NCI-H1092 (cell line): ENCODE data around the gene NDUFAF4.
"Not testable (repeated sequence)": the region's sequence is repeated elsewhere in the genome, so short reads cannot be mapped to it uniquely, and the experiment has no call there.

ENCODE experiments used
- DNase-seq: peaks from one replicate; lab custom pipeline; 2025; lab: John Stamatoyannopoulos, UW

NDUFAF4 gene

GRCh38 chr6:96899019-96899418, 1.3 kb upstream of the NDUFAF4 start:
- DNase-seq: peak; percentile 8

GRCh38 chr6:96898241-96898851, 655 bp upstream of the NDUFAF4 start:
- DNase-seq: no peak

GRCh38 chr6:96889146-96889545, 8.5 kb downstream of the NDUFAF4 start:
- no peak for DNase-seq

GRCh38 chr6:96888745-96889144, 8.9 kb downstream of the NDUFAF4 start:
- DNase-seq: no peak

GRCh38 chr6:96886519-96886918, 11.2 kb downstream of the NDUFAF4 start:
- DNase-seq: no peak

- not testable (repeated sequence) for DNase-seq
These were observed 12.5 kb downstream of the NDUFAF4 start for GRCh38 chr6:96885187-96885631.

- no peak for DNase-seq
These were observed 19.5 kb downstream of the NDUFAF4 start for GRCh38 chr6:96878143-96878542.

GRCh38 chr6:96876886-96877545, 20.7 kb downstream of the NDUFAF4 start:
- DNase-seq: no peak

GRCh38 chr6:96872976-96873375, 24.7 kb downstream of the NDUFAF4 start:
- no peak for DNase-seq

- DNase-seq: no peak
These were observed 32.7 kb downstream of the NDUFAF4 start for GRCh38 chr6:96865055-96865405.

GRCh38 chr6:96864216-96865054, 33.3 kb downstream of the NDUFAF4 start:
- DNase-seq: no peak

GRCh38 chr6:96862560-96862959, 35.1 kb downstream of the NDUFAF4 start:
- no peak for DNase-seq

- DNase-seq: no peak
These were observed 36.1 kb downstream of the NDUFAF4 start for GRCh38 chr6:96861588-96861987.

- no peak for DNase-seq
These were observed 40.8 kb downstream of the NDUFAF4 start for GRCh38 chr6:96856856-96857255.

GRCh38 chr6:96853083-96853482, 44.6 kb downstream of the NDUFAF4 start:
- no peak for DNase-seq

GRCh38 chr6:96852605-96853004, 45.1 kb downstream of the NDUFAF4 start:
- no peak for DNase-seq

GRCh38 chr6:96851858-96852257, 45.8 kb downstream of the NDUFAF4 start:
- no peak for DNase-seq

- DNase-seq: no peak
These were observed 48.1 kb downstream of the NDUFAF4 start for GRCh38 chr6:96849615-96850014.

- no peak for DNase-seq
These were observed 53.2 kb downstream of the NDUFAF4 start for GRCh38 chr6:96844530-96844929.

GRCh38 chr6:96841345-96841744, 56.3 kb downstream of the NDUFAF4 start:
- DNase-seq: no peak
